ENCODE results near the gene EPHB2.

DNA sequence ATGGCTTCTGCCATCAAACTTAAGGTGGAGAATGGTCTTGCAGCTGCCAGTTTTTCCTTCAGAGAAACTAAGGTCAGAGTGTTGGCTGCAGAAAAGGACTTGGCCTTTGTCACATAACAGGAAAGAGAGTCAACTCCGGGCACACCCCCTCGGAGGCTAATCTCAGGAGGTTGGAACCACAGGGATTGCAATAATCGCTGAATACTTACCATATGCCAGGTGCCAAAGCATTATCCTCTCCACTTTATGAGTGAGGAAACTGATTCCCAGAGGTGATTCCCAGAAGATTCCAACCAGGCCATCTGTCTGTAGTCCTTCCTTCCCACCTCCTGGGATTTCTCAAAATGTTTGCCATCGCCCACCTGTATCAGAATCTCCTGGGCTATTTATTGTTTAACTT is 208.0 kb downstream of the EPHB2 start:
- TF ChIP-seq, protein P1, sequence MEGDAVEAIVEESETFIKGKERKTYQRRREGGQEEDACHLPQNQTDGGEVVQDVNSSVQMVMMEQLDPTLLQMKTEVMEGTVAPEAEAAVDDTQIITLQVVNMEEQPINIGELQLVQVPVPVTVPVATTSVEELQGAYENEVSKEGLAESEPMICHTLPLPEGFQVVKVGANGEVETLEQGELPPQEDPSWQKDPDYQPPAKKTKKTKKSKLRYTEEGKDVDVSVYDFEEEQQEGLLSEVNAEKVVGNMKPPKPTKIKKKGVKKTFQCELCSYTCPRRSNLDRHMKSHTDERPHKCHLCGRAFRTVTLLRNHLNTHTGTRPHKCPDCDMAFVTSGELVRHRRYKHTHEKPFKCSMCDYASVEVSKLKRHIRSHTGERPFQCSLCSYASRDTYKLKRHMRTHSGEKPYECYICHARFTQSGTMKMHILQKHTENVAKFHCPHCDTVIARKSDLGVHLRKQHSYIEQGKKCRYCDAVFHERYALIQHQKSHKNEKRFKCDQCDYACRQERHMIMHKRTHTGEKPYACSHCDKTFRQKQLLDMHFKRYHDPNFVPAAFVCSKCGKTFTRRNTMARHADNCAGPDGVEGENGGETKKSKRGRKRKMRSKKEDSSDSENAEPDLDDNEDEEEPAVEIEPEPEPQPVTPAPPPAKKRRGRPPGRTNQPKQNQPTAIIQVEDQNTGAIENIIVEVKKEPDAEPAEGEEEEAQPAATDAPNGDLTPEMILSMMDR (IDR thresholded peaks at IDR 0.05) = no peak
- no peak for TF ChIP-seq POLR2A (IDR thresholded peaks at IDR 0.05)
- no peak for TF ChIP-seq POLR2AphosphoS5 (IDR thresholded peaks at IDR 0.05)
- TF ChIP-seq EP300 (IDR thresholded peaks at IDR 0.05) = no peak

All from sigmoid colon (tissue), 4 donors.